ENCODE measurements around the gene NUDCD3.
A peak's percentile ranks its signal among the peaks of the same experiment; 100 is the strongest.

The NUDCD3 gene

DNA sequence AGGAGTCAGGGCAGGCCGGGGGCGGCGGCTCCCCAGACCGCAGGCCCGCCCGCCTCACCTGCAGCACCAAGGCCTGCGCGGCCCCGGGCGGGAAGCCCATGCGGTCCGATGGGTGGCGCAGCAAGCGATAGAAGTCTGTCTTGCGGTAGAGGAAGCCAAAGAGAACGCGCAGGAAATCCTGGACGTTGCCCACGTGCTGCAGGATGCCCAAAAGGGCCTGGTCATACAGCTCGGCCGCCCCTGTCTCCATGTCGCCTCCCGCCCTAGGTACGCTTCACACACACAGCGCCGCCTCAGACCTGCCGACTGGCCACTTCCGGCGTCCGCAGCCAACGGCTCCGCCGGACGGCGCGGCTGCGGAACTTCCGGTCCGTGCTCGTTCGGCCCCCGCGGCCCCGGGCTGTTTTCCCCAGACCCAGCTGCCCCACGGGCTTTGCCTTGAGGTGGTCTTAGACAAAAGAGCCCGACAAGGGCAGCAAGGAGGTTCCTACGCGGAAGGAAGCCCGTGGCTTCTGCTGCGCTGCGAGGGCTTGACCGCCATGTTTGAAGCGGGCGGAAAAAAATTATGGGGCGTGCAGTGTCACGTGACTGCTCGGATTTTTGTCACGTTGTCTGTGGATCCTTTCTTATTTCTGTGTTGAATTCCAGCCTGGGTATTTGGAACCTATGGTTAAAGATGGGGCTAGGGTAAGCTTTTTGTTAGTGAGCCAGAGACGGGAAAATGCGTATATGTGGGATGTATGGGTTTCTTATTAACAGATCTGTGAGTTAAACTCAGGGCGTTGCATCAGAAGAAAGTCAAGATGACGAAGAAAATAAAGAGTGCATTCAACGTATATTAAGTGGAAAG is at the start of gene NUDCD3:
Gene NUDCD3, minus strand, starts transcription at position 308 of the 850 bp plus-strand sequence. Its CDS starts 58 bp downstream, at position 250.
- peak within 1 kb of the TSS; percentile 96 for H3K27ac ChIP-seq (ENCODE audit: low read length)
- H3K27me3 ChIP-seq (ENCODE audit: control insufficient read depth in 1 of 2, insufficient read depth in 2 of 2, low read length in 2 of 2), result no peaks in the 10 kb centered on the region
- peak within 1 kb of the TSS; percentile 83 to 95 for H3K4me3 ChIP-seq (ENCODE audit: low read length in 2 of 2)
- no peaks in the 10 kb centered on the region for H3K9me3 ChIP-seq (ENCODE audit: control insufficient read depth in 2 of 2, low read length in 2 of 2)
- peaks cover 24% of the 10 kb centered on the region for H3K4me1 ChIP-seq (ENCODE audit: control insufficient read depth, insufficient read depth, low read length)
- no peaks in the 10 kb centered on the region for H3K36me3 ChIP-seq (ENCODE audit: control insufficient read depth in 2 of 2, insufficient read depth in 2 of 2, low read length in 2 of 2)
- H3K9ac ChIP-seq (ENCODE audit: low read length in 2 of 2), result peak within 1 kb of the TSS; percentile 88 to 94

GRCh38 chr7:44539669-44540506 is 49.4 kb upstream of the NUDCD3 start:
- no peaks in the 10 kb centered on the region for H3K27me3 ChIP-seq (ENCODE audit: control insufficient read depth in 1 of 2, insufficient read depth in 2 of 2, low read length in 2 of 2)
- H3K36me3 ChIP-seq (ENCODE audit: control insufficient read depth in 2 of 2, insufficient read depth in 2 of 2, low read length in 2 of 2), result no peaks in the 10 kb centered on the region
- no peak overlapping the region for H3K4me3 ChIP-seq (ENCODE audit: low read length in 2 of 2)
- no peaks in the 10 kb centered on the region for H3K9me3 ChIP-seq (ENCODE audit: control insufficient read depth in 2 of 2, low read length in 2 of 2)
- H3K27ac ChIP-seq (ENCODE audit: low read length), result no peak overlapping the region
- no peaks in the 10 kb centered on the region for H3K4me1 ChIP-seq (ENCODE audit: control insufficient read depth, insufficient read depth, low read length)
- no peak overlapping the region for H3K9ac ChIP-seq (ENCODE audit: low read length in 2 of 2)

DNA sequence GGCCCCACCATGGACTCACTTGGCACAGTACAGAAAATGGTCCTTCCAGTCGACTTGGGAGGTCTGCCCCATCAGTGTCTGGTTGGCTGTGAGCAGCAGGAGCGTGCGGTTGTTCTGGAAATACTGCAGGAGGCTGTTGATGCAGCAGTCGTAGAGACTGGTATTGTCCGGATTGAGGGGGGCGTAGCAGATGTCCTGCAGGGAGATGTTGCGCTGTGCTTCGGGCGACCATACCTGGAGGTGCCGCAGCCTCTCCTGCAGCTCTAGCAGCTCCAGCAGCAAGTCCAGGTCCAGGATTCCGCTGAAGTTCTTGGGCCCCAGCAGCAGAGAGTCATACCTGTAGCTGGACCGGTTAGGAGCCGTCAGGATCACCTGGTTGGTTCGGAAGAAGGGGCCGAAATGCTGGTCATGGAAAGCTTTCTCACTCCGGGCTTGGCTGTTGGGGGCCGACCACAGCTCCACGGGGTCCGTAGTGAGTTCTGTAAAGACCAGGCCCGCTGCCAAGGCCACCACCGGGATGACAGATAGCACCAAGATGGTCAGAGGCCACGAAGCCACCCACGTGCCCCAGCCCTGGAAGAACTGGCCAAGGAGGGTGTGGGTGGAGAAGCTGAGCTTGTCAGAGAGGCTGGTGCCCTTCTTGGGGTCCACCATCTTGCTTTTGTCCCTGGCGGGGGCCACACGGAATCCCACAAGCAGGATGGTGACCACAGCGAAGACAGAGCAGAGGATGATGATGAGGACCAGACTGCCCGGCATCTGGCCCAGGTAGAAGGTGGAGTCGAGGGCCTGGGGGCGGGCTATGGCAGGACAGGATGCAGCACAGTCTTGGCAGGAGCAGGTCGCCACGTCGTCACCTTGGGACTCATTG is 48.6 kb upstream of the NUDCD3 start:
- no peak overlapping the region for H3K27ac ChIP-seq (ENCODE audit: low read length)
- H3K9ac ChIP-seq (ENCODE audit: low read length in 2 of 2), result no peak overlapping the region
- no peak overlapping the region for H3K4me3 ChIP-seq (ENCODE audit: low read length in 2 of 2)
- no peaks in the 10 kb centered on the region for H3K4me1 ChIP-seq (ENCODE audit: control insufficient read depth, insufficient read depth, low read length)
- no peaks in the 10 kb centered on the region for H3K36me3 ChIP-seq (ENCODE audit: control insufficient read depth in 2 of 2, insufficient read depth in 2 of 2, low read length in 2 of 2)
- H3K9me3 ChIP-seq (ENCODE audit: control insufficient read depth in 2 of 2, low read length in 2 of 2), result no peaks in the 10 kb centered on the region
- no peaks in the 10 kb centered on the region for H3K27me3 ChIP-seq (ENCODE audit: control insufficient read depth in 1 of 2, insufficient read depth in 2 of 2, low read length in 2 of 2)

DNA sequence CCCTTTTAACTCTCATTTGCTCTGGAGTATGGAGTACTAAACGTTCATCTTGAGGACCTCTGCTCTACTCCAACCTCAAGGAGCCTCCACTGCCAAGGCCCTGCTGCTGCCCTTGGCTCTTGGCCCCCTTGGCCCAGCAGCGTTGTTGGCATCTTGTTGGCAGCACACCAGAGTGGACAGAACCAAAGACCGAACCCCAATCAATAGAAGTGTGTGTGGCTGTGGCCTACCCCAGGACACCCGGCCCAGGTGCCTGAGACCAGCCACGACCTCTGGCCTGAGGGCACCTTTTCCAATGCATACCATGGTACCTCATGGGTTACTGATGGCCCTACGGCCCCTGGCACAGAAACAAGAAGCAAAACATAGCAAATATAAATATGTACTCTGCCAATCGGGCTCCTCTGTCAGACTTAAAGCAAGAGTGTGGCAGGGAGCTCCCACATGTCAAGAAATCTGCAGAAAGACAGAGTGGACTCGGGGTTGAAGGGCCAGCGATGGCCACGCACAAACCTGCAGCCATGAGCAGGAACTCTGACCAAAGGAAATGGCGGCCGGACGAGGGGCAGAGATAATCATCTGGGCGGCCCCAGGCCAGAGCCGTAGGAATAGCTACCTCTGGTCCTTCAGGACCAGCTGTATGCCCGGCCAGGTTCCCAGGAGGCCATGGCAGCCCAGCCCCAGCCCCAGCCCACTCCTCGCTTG is 47.8 kb upstream of the NUDCD3 start:
- no peak overlapping the region for H3K4me3 ChIP-seq (ENCODE audit: low read length in 2 of 2)
- H3K9me3 ChIP-seq (ENCODE audit: control insufficient read depth in 2 of 2, low read length in 2 of 2), result no peaks in the 10 kb centered on the region
- no peaks in the 10 kb centered on the region for H3K4me1 ChIP-seq (ENCODE audit: control insufficient read depth, insufficient read depth, low read length)
- H3K9ac ChIP-seq (ENCODE audit: low read length in 2 of 2), result no peak overlapping the region
- no peaks in the 10 kb centered on the region for H3K27me3 ChIP-seq (ENCODE audit: control insufficient read depth in 1 of 2, insufficient read depth in 2 of 2, low read length in 2 of 2)
- no peaks in the 10 kb centered on the region for H3K36me3 ChIP-seq (ENCODE audit: control insufficient read depth in 2 of 2, insufficient read depth in 2 of 2, low read length in 2 of 2)
- no peak overlapping the region for H3K27ac ChIP-seq (ENCODE audit: low read length)

GRCh38 chr7:44537442-44537841 is 47.0 kb upstream of the NUDCD3 start:
- Histone ChIP-seq H3K4me3 (ENCODE audit: low read length in 2 of 2) (no peak overlapping the region), H3K36me3 (ENCODE audit: control insufficient read depth in 2 of 2, insufficient read depth in 2 of 2, low read length in 2 of 2) (no peaks in the 10 kb centered on the region), H3K9ac (ENCODE audit: low read length in 2 of 2) (no peak overlapping the region), H3K27ac (ENCODE audit: low read length) (no peak overlapping the region), H3K4me1 (ENCODE audit: control insufficient read depth, insufficient read depth, low read length) (no peaks in the 10 kb centered on the region), H3K27me3 (ENCODE audit: control insufficient read depth in 1 of 2, insufficient read depth in 2 of 2, low read length in 2 of 2) (no peaks in the 10 kb centered on the region), H3K9me3 (ENCODE audit: control insufficient read depth in 2 of 2, low read length in 2 of 2) (no peaks in the 10 kb centered on the region)

- Histone ChIP-seq H3K9me3 (ENCODE audit: control insufficient read depth in 2 of 2, low read length in 2 of 2) (no peaks in the 10 kb centered on the region), H3K9ac (ENCODE audit: low read length in 2 of 2) (no peak overlapping the region), H3K27me3 (ENCODE audit: control insufficient read depth in 1 of 2, insufficient read depth in 2 of 2, low read length in 2 of 2) (no peaks in the 10 kb centered on the region), H3K4me1 (ENCODE audit: control insufficient read depth, insufficient read depth, low read length) (no peaks in the 10 kb centered on the region), H3K4me3 (ENCODE audit: low read length in 2 of 2) (no peak overlapping the region), H3K27ac (ENCODE audit: low read length) (no peak overlapping the region), H3K36me3 (ENCODE audit: control insufficient read depth in 2 of 2, insufficient read depth in 2 of 2, low read length in 2 of 2) (no peaks in the 10 kb centered on the region)
Observed at GRCh38 chr7:44536090-44536489, 45.6 kb upstream of the NUDCD3 start.

DNA sequence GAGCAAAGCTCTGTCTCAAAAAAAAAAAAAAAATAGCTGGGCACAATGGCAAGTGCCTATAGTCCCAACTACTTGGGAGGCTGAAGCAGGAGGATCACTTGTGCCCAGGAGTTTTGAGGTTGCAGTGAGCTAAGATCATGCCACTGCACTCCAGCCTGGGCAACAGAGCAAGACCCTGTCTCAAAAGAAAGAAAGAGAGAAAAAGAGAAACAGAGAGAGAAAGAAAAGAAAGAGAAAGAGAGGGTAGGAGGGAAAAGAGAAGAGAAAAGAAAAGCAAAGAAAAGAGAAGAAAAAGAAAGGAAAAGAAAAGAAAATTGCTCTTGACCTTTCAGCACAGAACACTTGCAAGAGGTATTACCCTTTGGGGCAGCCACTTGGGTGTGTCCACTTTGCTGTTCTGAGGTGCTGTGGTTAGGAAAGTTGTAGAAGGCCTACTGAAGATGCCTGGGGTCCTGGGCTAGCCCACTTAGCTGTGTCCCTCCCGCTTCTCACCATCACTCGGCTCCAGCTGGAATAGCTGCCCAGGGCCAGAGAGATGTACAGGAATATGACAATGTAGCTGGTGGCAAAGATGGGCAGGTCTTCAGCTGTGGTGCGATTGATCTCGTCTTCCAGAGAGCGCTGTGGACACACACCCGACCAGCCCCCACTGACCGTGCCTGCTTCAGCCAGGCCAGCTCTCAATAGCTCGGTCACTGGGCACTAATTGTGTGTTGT is 45.0 kb upstream of the NUDCD3 start:
- Histone ChIP-seq H3K9ac (ENCODE audit: low read length in 2 of 2) (no peak overlapping the region), H3K27ac (ENCODE audit: low read length) (no peak overlapping the region), H3K9me3 (ENCODE audit: control insufficient read depth in 2 of 2, low read length in 2 of 2) (no peaks in the 10 kb centered on the region), H3K4me1 (ENCODE audit: control insufficient read depth, insufficient read depth, low read length) (no peaks in the 10 kb centered on the region), H3K27me3 (ENCODE audit: control insufficient read depth in 1 of 2, insufficient read depth in 2 of 2, low read length in 2 of 2) (no peaks in the 10 kb centered on the region), H3K4me3 (ENCODE audit: low read length in 2 of 2) (no peak overlapping the region), H3K36me3 (ENCODE audit: control insufficient read depth in 2 of 2, insufficient read depth in 2 of 2, low read length in 2 of 2) (no peaks in the 10 kb centered on the region)

GRCh38 chr7:44534501-44534900 is 44.0 kb upstream of the NUDCD3 start:
- H3K9me3 ChIP-seq (ENCODE audit: control insufficient read depth in 2 of 2, low read length in 2 of 2), result no peaks in the 10 kb centered on the region

GRCh38 chr7:44534087-44534486 is 43.6 kb upstream of the NUDCD3 start:
- H3K27ac ChIP-seq (ENCODE audit: low read length), result no peak overlapping the region
- no peak overlapping the region for H3K4me3 ChIP-seq (ENCODE audit: low read length in 2 of 2)
- no peaks in the 10 kb centered on the region for H3K27me3 ChIP-seq (ENCODE audit: control insufficient read depth in 1 of 2, insufficient read depth in 2 of 2, low read length in 2 of 2)
- no peak overlapping the region for H3K9ac ChIP-seq (ENCODE audit: low read length in 2 of 2)
- no peaks in the 10 kb centered on the region for H3K36me3 ChIP-seq (ENCODE audit: control insufficient read depth in 2 of 2, insufficient read depth in 2 of 2, low read length in 2 of 2)
- no peaks in the 10 kb centered on the region for H3K4me1 ChIP-seq (ENCODE audit: control insufficient read depth, insufficient read depth, low read length)
- H3K9me3 ChIP-seq (ENCODE audit: control insufficient read depth in 2 of 2, low read length in 2 of 2), result no peaks in the 10 kb centered on the region

More at GRCh38 chr7:44534501-44534900, 44.0 kb upstream of the NUDCD3 start:
- H3K27ac ChIP-seq (ENCODE audit: low read length), result no peak overlapping the region
- no peak overlapping the region for H3K4me3 ChIP-seq (ENCODE audit: low read length in 2 of 2)
- no peaks in the 10 kb centered on the region for H3K36me3 ChIP-seq (ENCODE audit: control insufficient read depth in 2 of 2, insufficient read depth in 2 of 2, low read length in 2 of 2)
- no peak overlapping the region for H3K9ac ChIP-seq (ENCODE audit: low read length in 2 of 2)
- H3K27me3 ChIP-seq (ENCODE audit: control insufficient read depth in 1 of 2, insufficient read depth in 2 of 2, low read length in 2 of 2), result no peaks in the 10 kb centered on the region
- no peaks in the 10 kb centered on the region for H3K4me1 ChIP-seq (ENCODE audit: control insufficient read depth, insufficient read depth, low read length)

Measured in stomach smooth muscle (tissue), 2 donors.